ENCODE data around the gene MTHFS.
"Not testable (repeated sequence)": the region's sequence is repeated elsewhere in the genome, so short reads cannot be mapped to it uniquely, and the experiment has no call there.

MTHFS gene

GRCh38 chr15:79915776-79916501 is 19.1 kb upstream of the MTHFS start:
- not testable (repeated sequence) for DNase-seq

DNA sequence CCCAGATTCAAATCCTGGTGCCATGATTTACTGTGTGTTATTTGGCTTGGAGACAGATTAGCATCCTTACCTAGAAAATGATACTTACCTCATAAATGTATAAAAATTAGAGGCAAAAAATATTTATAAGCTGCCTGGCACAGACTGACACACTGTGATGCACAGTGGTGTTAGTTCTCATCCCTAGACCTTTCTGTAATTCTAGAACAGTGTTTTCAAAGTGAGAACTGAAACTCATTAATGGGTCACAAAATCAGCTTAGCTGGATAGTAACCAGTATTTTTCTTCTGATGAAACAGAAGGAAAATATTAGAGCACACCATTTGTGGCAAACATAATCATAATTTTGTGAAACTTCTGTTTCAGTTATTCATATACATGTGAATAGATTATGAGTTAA is 17.9 kb upstream of the MTHFS start:
- no peak for DNase-seq

GRCh38 chr15:79909556-79910335 is 12.9 kb upstream of the MTHFS start:
- DNase-seq: not testable (repeated sequence)

DNA sequence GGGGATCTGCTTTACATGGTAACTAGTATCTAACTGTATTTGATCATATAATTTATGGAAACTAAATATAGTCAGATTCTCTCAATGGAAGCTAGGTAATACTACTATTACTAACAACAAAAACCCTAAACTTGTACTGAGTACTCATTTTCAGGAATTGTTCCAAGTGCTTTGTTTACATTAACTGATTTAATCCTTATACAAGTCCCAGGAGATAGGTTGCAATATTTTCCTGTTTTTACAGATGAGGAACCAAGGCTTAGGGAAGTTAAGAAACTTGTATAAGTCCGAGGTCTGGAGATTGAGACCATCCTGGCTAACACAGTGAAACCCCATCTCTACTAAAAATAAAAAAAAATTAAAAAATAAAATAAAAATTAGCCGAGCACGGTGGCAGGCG is 7.5 kb upstream of the MTHFS start:
- no peak for DNase-seq

GRCh38 chr15:79903626-79904025 is 6.8 kb upstream of the MTHFS start:
- no peak for DNase-seq

- DNase-seq: no peak
These were observed 6.3 kb upstream of the MTHFS start for GRCh38 chr15:79903144-79903543.

DNA sequence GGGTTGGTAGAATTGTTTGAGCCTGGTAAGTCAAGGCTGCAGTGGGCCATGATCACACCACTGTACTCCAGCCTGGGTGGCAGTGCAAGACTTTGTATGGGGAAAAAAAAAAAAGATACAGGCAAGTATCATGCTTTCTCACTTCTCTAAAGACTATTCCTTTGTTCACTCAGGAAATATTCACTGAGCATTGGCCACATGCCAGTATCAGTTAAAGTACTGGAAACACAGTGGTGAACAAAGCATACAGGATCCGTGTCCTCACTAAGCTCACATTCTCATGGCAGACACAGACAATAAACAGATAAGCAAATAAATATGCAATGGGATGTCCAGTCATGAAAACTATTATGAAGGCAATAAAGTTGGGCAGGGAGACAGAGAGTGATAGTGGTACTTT is 5.1 kb upstream of the MTHFS start:
- no peak for DNase-seq

DNA sequence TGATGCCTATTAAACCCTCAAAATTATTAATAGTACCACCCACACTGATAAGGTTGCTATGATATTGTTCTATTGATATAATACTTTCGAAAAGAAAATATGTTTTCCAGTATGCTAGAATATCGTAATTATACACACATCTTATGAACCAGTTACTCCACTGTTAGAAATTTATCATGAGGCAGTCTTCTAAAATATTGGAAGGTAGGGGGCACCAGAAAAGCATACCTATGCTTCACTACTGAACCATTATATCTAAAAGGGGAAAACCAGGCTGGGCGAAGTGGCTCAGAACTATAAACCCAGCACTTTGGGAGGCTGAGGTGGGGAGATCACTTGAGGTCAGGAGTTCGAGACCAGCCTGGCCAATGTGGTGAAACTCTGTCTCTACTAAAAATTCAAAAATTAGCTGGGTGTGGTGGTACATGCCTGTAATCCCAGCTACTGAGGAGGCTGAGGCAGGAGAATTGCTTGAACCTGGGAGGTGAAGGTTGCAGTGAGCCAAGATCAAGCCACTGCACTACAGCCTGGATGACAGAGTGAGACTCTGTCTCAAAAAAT is 4.1 kb upstream of the MTHFS start:
- not testable (repeated sequence) for DNase-seq

DNA sequence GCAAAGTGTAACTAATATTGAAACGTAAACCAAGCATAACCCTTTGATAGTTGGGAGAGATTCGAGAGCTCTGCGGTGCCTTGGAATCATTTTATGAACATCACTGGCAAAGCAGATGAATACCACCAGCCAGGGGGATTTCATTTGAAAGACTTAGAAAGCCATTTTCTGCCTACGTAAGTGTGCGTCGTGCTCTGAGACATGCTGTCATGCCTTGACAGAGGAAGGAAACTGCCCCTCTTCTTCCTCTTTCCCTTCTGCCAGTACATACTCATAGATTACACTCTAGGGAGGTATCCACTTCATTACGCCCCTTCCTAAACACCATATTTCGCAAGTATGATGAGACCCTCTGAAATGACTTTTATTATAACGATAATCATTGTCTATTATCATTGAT is 3.3 kb upstream of the MTHFS start:
- DNase-seq: no peak

GRCh38 chr15:79898786-79899185 is 2.0 kb upstream of the MTHFS start:
- not testable (repeated sequence) for DNase-seq

DNA sequence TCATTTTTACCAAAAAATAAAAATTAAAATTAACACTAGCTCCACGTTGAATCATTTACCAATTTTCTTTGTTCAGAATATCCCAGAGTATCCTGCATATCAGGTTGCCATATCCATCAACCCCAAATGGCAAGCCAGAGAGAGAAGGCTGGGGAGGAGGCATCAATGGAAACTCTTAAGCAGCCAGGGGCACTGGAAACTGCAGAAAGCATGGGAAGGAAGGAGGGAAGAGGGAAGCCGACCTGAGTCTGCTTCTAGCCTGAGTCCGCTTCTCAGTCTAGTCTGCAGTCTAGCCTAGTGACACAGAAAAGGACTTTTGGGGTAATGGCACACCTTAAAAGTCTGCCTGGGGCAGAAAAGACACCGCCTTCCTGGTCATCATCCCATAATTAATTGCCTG is 1.6 kb upstream of the MTHFS start:
- no peak for DNase-seq

DNA sequence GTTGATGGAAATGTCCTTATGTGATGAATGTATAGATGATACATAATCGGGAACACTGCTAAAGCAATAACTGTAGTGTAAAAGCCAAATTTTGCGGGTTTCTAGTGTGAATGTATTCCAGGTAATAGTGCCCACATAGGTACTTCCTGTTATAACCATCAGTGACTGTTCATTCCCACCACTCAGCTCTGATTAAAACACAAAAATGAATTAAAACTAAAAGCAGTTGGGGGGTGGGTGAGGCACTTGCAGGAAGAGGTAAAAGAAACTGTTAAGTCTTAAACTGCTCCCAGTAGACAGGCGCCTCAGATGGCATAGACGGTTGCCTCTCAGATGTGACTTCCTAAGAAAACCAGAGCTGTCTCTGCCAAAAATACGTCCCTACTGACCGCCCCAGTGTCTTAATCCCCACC is 893 bp upstream of the MTHFS start:
- DNase-seq: peak; percentile 52

- DNase-seq: no peak
These were observed 515 bp upstream of the MTHFS start for GRCh38 chr15:79897380-79897678.

DNA sequence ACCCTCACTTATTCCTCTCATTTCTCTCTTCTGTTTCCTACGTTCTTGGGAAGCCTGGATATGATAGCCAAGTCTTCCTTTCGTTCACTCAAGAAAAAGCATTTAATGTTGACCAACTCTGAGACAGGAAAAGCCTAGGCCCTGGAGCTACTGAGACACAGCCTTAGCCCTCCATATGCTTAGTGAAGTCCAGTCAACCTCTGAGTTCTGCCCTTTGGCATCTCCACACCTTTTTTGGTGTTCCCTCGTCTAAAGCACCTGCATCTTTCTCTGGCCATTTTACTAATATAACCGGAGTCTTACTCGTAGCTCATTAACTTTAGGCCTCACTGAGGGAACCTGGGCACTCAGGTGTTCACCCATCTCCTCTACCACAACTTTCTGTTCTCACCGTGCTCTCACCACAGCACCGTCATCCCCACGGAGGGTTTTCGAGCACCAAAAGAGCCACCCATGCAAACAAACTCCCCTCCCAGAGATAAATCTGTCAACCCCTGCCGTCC is 632 bp downstream of the MTHFS start:
- no peak for DNase-seq

DNA sequence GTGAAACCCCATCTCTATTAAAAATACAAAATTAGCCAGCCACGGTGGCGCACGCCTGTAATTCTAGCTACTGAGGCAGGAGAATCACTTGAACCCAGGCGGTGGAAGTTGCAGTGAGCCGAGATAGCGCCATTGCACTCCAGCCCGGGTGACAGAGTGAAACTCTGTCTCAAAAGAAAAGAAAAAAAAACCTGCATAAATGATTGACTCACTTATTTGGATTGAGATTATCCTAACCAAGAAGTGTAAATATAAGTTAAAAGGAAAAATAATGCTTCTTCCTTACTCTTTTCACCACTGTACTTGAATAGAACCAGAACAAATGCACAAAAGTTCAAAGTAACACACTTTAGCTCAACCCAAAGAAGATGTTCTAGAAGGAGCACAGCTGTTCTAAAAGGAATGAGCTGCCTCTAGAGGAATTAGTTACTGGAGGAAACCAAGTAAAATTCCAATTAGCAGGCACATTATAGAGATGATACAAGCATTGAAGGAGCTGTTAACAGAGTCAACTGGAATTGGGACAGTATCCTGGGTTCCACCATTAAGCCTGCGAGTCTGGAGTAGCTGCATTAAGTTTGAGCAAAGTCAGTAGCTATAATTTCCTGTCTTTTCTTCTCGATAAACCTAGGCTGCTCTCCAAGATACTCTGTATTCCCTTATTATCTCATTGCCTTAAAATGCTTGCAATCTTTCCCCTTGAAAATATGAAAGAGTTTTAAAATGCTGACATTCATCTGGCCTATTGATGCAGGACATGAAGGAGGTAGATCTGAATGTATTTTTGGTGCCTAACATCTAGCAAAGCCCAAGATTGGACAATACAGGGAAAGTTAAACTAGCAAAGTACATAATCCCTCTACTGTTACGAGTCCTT is 9.5 kb downstream of the MTHFS start:
- no peak for DNase-seq

- no peak for DNase-seq
These were observed 10.7 kb downstream of the MTHFS start for GRCh38 chr15:79886124-79886523.

DNA sequence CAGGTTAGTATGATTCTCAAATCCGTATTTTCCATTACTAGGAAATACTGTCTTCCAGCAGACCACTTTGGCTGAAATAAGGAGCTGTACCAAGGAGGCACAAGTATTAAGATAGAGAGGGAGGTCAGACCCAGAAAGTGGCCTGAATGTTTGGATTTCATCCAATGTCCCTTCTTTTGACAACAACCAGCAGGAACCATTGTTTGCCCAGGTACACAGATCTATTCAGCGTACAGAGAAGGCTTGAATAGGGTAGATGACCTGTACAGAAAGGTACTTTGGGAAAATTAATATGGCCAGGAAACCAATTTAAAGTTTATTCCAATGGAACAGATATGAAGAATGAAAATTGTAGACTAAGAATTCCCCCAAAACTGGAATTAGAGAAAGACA is 12.6 kb downstream of the MTHFS start:
- no peak for DNase-seq

GRCh38 chr15:79883579-79884203 is 13.1 kb downstream of the MTHFS start:
- no peak for DNase-seq

DNA sequence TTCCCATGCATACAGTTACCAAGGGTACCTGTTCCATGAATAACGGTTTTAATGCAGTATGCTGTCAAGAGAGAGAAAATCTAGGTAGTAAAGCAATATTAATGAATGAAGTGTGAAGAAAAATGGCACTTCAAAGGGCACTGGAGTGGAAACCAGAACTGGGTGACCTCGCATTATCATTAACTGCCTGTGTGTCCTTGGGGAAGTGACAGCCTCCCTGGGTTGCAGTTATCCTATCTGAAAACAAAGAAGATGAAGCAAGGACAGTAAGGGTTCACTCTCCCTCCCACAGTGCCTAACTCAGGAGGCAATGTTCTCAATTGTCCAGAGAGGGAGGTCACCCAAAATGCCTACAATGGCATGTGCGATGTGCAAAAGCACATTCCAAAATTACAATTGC is 15.1 kb downstream of the MTHFS start:
- DNase-seq: no peak

DNA sequence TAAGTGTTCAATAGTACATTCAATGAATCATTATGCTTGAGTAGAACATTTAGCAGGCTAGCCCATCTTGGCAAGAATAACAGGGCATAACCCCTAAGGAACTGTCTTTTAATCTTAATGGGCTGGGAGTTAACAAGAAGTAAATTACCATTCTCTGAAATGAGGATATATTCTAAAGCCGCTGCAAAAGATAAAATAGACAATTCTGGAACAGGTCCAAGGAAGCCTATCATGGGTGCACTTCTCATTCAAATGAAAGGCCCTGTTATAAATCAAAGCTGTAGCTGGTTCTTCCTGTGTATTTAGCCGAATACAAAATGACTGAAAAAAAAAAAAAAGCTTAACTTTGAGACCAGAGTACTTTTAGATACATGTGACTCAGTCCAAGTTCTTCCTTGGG is 15.6 kb downstream of the MTHFS start:
- no peak for DNase-seq

GRCh38 chr15:79878078-79878705 is 18.6 kb downstream of the MTHFS start:
- DNase-seq: no peak

DNA sequence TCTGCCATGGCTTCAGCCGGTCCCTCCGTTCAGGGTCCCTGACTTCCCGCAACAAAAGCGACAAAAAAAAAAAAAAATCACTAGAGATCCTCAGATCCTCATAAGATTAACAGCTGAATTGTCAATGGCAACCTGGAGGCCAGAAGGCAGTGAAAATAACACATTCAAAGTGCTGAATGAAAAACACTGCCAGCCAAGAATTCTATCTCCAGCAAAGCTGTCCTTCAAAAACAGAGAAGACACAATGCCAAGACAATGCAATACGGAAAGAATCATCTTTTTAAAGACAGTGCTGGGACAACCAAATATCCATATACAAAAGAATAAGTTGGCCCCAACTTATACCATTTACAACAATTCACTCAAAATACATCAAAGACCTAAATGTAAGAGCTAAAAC is 21.6 kb downstream of the MTHFS start:
- DNase-seq: no peak
